Type B pancreatic cell (in vitro differentiated cells): Measurements from ENCODE around the gene OSCP1. TPM values are rescaled to one million over a fixed set of nuclear protein-coding genes. Genes with fewer than 3 reads are reported as not detected.

Experiments used
- DNase-seq: peaks from one replicate; pipeline ENCODE4 v3.0.0; 2021; ENCODE audit warnings: mixed read lengths; ENCODE audit not compliant: unreplicated experiment; ENCODE audit errors: extremely low spot score
- H3K27ac Mint-ChIP-seq: 2 replicates; pipeline ENCODE4 v1.8.0; 2021; ENCODE audit warnings: mild to moderate bottlenecking, mixed read lengths
- H3K27me3 Mint-ChIP-seq: 2 replicates; pipeline ENCODE4 v1.8.0; 2021; ENCODE audit warnings: mixed read lengths
- H3K36me3 Mint-ChIP-seq: 2 replicates; pipeline ENCODE4 v1.8.0; 2021; ENCODE audit warnings: mixed read lengths
- H3K4me1 Mint-ChIP-seq: one replicate; pipeline ENCODE4 v1.8.0; 2021; ENCODE audit warnings: mixed read lengths; ENCODE audit not compliant: unreplicated experiment
- H3K4me3 Mint-ChIP-seq: 2 replicates; pipeline ENCODE4 v1.8.0; 2021; ENCODE audit warnings: mild to moderate bottlenecking, mixed read lengths
- H3K9me3 Mint-ChIP-seq: 2 replicates; pipeline ENCODE4 v1.8.0; 2021; ENCODE audit warnings: mixed read lengths
- CTCF ChIP-seq: fragments of 200-600 bp; sonication (generic); conservative IDR thresholded peaks from 2 replicates; pipeline ENCODE4 v1.5.0; 2021; ENCODE audit warnings: antibody characterized with exemption, mild to moderate bottlenecking
- total RNA-seq: library from RNA; stranded (reverse); gene quantifications from 2 replicates; pipeline ENCODE4 v1.2.1, GENCODE V29; 2021; ENCODE audit warnings: low replicate concordance

OSCP1 gene
- total RNA-seq, 1 donor from 2014 or later, result 15.3 TPM

DNA sequence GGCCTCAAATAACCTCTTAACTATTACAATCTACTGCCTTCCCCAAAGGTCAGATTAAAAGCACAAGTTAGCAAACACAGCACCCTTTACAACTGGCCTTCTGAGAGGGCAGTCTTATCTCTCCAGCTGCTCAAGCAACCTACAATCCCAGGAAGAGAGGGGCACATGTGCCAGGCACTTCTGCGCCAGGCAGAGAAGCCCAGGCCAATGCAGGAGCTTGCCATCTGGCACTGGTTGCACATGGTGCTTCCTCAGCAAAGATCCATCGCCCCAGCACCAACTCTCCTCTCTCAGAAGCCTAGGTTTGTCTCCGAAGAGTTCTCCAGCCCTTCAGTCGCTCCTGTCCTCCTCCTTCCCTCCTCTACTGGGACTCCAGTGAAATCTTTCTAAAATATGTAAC is 67.0 kb downstream of the OSCP1 start:
- no peaks in the 10 kb centered on the region for H3K9me3 Mint-ChIP-seq
- no peak for DNase-seq
- no peaks in the 10 kb centered on the region for H3K27me3 Mint-ChIP-seq
- TF ChIP-seq CTCF, result no peak
- peaks cover 54% of the 10 kb centered on the region for H3K4me1 Mint-ChIP-seq
- no peaks in the 10 kb centered on the region for H3K36me3 Mint-ChIP-seq
- peak overlapping the region; percentile 30 for H3K4me3 Mint-ChIP-seq
- peak overlapping the region; percentile 54 for H3K27ac Mint-ChIP-seq

DNA sequence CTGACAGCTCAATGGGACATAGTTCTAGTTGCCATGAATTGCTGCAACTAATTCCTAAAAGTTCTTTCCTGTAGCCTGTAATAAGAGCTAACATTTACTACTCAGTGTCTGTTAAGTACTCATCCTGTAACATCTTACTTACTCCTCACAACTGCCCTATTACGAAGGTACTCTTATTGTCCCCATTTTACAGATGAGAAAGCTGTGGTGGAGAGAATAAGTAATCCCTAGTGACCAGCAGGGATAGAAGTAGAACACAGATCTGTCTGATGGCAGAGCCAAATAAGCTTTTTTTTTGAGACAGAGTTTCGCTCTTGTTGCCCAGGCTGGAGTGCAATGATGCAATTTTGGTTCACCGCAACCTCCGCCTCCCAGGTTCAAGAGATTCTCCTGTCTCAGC is 67.6 kb downstream of the OSCP1 start:
- TF ChIP-seq CTCF, result no peak
- Mint-ChIP-seq H3K9me3 (no peaks in the 10 kb centered on the region), H3K27ac (peak overlapping the region; percentile 54), H3K27me3 (no peaks in the 10 kb centered on the region), H3K36me3 (no peaks in the 10 kb centered on the region), H3K4me1 (peaks cover 52% of the 10 kb centered on the region), H3K4me3 (no peak overlapping the region)
- no peak for DNase-seq

DNA sequence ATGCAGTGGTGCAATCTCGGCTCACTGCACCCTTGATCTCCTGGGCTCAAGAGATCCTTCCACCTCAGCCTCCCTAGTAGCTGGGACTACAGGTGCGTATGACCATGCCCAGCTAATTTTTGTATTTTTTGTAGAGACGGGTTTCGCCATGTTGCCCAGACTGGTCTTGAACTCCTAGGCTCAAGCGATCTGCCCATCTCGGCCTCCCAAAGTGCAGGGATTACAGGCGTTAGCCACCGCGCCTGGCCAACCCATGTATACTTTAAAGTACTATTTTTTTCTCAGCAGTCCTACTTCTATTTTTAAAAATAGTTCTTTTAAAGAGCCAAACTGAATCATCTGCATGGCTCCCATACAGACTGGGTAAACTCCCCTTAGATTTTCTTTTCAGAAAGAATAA is 68.0 kb downstream of the OSCP1 start:
- H3K4me1 Mint-ChIP-seq, result peaks cover 48% of the 10 kb centered on the region
- DNase-seq, result no peak
- no peak overlapping the region for H3K4me3 Mint-ChIP-seq
- H3K36me3 Mint-ChIP-seq, result no peaks in the 10 kb centered on the region
- H3K27ac Mint-ChIP-seq, result peak overlapping the region; percentile 27
- H3K9me3 Mint-ChIP-seq, result no peaks in the 10 kb centered on the region
- TF ChIP-seq CTCF, result no peak
- no peaks in the 10 kb centered on the region for H3K27me3 Mint-ChIP-seq

GRCh38 chr1:36381405-36381804 is 68.8 kb downstream of the OSCP1 start:
- DNase-seq, result no peak
- Mint-ChIP-seq H3K4me1 (peaks cover 40% of the 10 kb centered on the region), H3K9me3 (no peaks in the 10 kb centered on the region), H3K36me3 (peaks cover under 1% of the 10 kb centered on the region), H3K4me3 (no peak overlapping the region), H3K27ac (peak overlapping the region; percentile 65), H3K27me3 (no peaks in the 10 kb centered on the region)
- no peak for TF ChIP-seq CTCF

DNA sequence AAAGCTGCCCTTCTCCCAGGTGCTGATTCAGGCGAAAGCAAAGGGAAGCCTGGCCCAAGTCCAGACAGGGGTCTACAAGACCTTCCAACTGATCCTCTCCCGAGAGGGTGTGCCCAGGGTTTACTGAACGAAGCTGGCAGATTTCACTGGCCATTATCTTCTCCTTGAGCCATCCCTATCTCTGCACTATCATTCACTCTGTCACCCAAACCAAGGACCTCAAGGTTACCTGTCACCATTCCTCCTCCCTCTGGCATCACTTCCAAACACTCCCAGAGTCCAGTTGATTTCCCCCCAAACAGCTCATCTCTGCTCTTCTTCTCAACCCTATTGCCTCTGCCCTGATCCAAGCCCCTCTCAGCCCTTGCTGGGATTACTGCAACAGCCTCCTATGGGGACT is 69.5 kb downstream of the OSCP1 start:
- no peak for TF ChIP-seq CTCF
- DNase-seq, result no peak
- Mint-ChIP-seq H3K9me3 (no peaks in the 10 kb centered on the region), H3K27me3 (no peaks in the 10 kb centered on the region), H3K4me1 (peaks cover 40% of the 10 kb centered on the region), H3K27ac (peak overlapping the region; percentile 83), H3K4me3 (no peak overlapping the region), H3K36me3 (peaks cover 4% of the 10 kb centered on the region)

GRCh38 chr1:36380143-36380619 is 70.1 kb downstream of the OSCP1 start:
- peaks cover 40% of the 10 kb centered on the region for H3K4me1 Mint-ChIP-seq
- peaks cover 4% of the 10 kb centered on the region for H3K36me3 Mint-ChIP-seq
- TF ChIP-seq CTCF, result no peak
- no peak overlapping the region for H3K4me3 Mint-ChIP-seq
- peak overlapping the region; percentile 83 for H3K27ac Mint-ChIP-seq
- no peaks in the 10 kb centered on the region for H3K9me3 Mint-ChIP-seq
- no peak for DNase-seq
- H3K27me3 Mint-ChIP-seq, result no peaks in the 10 kb centered on the region
